Suprapubic skin (tissue), 4 donors: ENCODE measurements around the gene UBR3. TPM values are rescaled to one million over a fixed set of nuclear protein-coding genes. Genes with fewer than 3 reads are reported as not detected.

ENCODE experiments used
- DNase-seq, 2 donors: peaks; one replicate each; pipeline ENCODE4 v3.0.0-alpha.2; 2019; ENCODE audit warnings: low spot score in 2 of 2
- H3K27ac ChIP-seq: fragments of 200-600 bp; sonication (generic); one replicate; pipeline ENCODE4 v1.5.1; 2019
- H3K27me3 ChIP-seq: fragments of 200-600 bp; sonication (generic); one replicate; pipeline ENCODE4 v1.5.1; 2019
- H3K36me3 ChIP-seq: fragments of 200-600 bp; sonication (generic); one replicate; pipeline ENCODE4 v1.5.1; 2019
- H3K4me1 ChIP-seq: fragments of 200-600 bp; sonication (generic); one replicate; pipeline ENCODE4 v1.5.1; 2019
- H3K4me3 ChIP-seq: fragments of 200-600 bp; sonication (generic); one replicate; pipeline ENCODE4 v1.5.1; 2019; ENCODE audit warnings: mild to moderate bottlenecking
- H3K9me3 ChIP-seq: fragments of 200-600 bp; sonication (generic); one replicate; pipeline ENCODE4 v1.5.1; 2019
- CTCF ChIP-seq, 2 donors: fragments of 200-600 bp in 1 of 2; fragments of 450-650 bp in 1 of 2; sonication (generic) in 1 of 2; IDR thresholded peaks; one replicate each; pipeline ENCODE4 v1.5.1; 2016 to 2019; ENCODE audit warnings: antibody characterized with exemption in 2 of 2, mild to moderate bottlenecking in 1 of 2, moderate library complexity in 1 of 2
- EP300 ChIP-seq: sonication (generic); formaldehyde crosslinking; IDR thresholded peaks from one replicate; pipeline ENCODE4 v1.6.1; 2017; ENCODE audit warnings: antibody characterized with exemption
- POLR2A ChIP-seq, 2 donors: fragments of 450-650 bp; IDR thresholded peaks; one replicate each; pipeline ENCODE4 v1.6.1; 2017; ENCODE audit warnings: antibody characterized with exemption in 2 of 2, mild to moderate bottlenecking in 2 of 2, moderate library complexity in 2 of 2
- POLR2AphosphoS5 ChIP-seq, 3 donors: sonication (generic); formaldehyde crosslinking; IDR thresholded peaks; one replicate each; pipeline ENCODE4 v1.6.1; 2017; ENCODE audit warnings: antibody characterized with exemption in 3 of 3
- WGBS: methylation state at CpG from one replicate; pipeline ENCODE4 v1.1.5; 2018; 5-methylcytosine and 5-hydroxymethylcytosine counted together
- total RNA-seq, 4 donors: library from RNA; depleted of rRNA; stranded (reverse); fragments of >200 nt; gene quantifications; one replicate each; pipeline ENCODE4 v1.1.0, GENCODE V29; 2016

UBR3 gene
- total RNA-seq, 4 donors from 2014 or later, result 41.9 to 140 (median 60.4) TPM

- H3K4me1 ChIP-seq, result no peaks in the 10 kb centered on the region
- WGBS, result 98% methylated on average over 9 of the region's 9 CpGs
- H3K9me3 ChIP-seq, result no peaks in the 10 kb centered on the region
- DNase-seq, result no peak
- no peak for TF ChIP-seq EP300
- no peak for TF ChIP-seq CTCF (IDR thresholded peaks at IDR 0.05)
- no peak for TF ChIP-seq POLR2AphosphoS5 (IDR thresholded peaks at IDR 0.05)
- no peak for TF ChIP-seq POLR2A (IDR thresholded peaks at IDR 0.05)
- no peaks in the 10 kb centered on the region for H3K27me3 ChIP-seq
- H3K36me3 ChIP-seq, result peaks cover 17% of the 10 kb centered on the region
- H3K4me3 ChIP-seq, result no peak overlapping the region
- H3K27ac ChIP-seq, result no peak overlapping the region
Measured at GRCh38 chr2:169997140-169997887, 170.1 kb downstream of the UBR3 start.

GRCh38 chr2:169999054-169999453 lies 171.8 kb downstream of the UBR3 start:
- H3K4me1 ChIP-seq, result no peaks in the 10 kb centered on the region
- TF ChIP-seq EP300, result no peak
- no peak for TF ChIP-seq POLR2AphosphoS5 (IDR thresholded peaks at IDR 0.05)
- no peak overlapping the region for H3K4me3 ChIP-seq
- H3K27me3 ChIP-seq, result no peaks in the 10 kb centered on the region
- DNase-seq, result no peak
- H3K9me3 ChIP-seq, result no peaks in the 10 kb centered on the region
- peaks cover 32% of the 10 kb centered on the region for H3K36me3 ChIP-seq
- H3K27ac ChIP-seq, result no peak overlapping the region
- WGBS, result 60% methylated on average over 4 of the region's 4 CpGs

- Histone ChIP-seq H3K27me3 (no peaks in the 10 kb centered on the region), H3K4me1 (no peaks in the 10 kb centered on the region), H3K27ac (no peak overlapping the region), H3K9me3 (no peaks in the 10 kb centered on the region), H3K4me3 (no peak overlapping the region), H3K36me3 (peaks cover 28% of the 10 kb centered on the region)
- TF ChIP-seq POLR2AphosphoS5 (IDR thresholded peaks at IDR 0.05), result no peak
- TF ChIP-seq EP300, result no peak
- TF ChIP-seq CTCF (IDR thresholded peaks at IDR 0.05), result no peak
- no peak for TF ChIP-seq POLR2A (IDR thresholded peaks at IDR 0.05)
- DNase-seq, result no peak
- WGBS, result 92% methylated on average over 1 of the region's 1 CpG
Measured at GRCh38 chr2:170002096-170002495, 174.8 kb downstream of the UBR3 start.

GRCh38 chr2:170005702-170006101 lies 178.4 kb downstream of the UBR3 start:
- Histone ChIP-seq H3K36me3 (peaks cover 30% of the 10 kb centered on the region), H3K9me3 (no peaks in the 10 kb centered on the region), H3K27ac (no peak overlapping the region), H3K4me1 (no peaks in the 10 kb centered on the region), H3K27me3 (no peaks in the 10 kb centered on the region), H3K4me3 (no peak overlapping the region)
- no peak for TF ChIP-seq POLR2AphosphoS5 (IDR thresholded peaks at IDR 0.05)
- TF ChIP-seq EP300, result no peak
- TF ChIP-seq POLR2A (IDR thresholded peaks at IDR 0.05), result no peak
- TF ChIP-seq CTCF (IDR thresholded peaks at IDR 0.05), result no peak
- 71% methylated on average over 1 of the region's 1 CpG for WGBS
- no peak for DNase-seq

GRCh38 chr2:170006587-170007325 lies 179.5 kb downstream of the UBR3 start:
- DNase-seq, result no peak
- Histone ChIP-seq H3K27me3 (no peaks in the 10 kb centered on the region), H3K4me3 (no peak overlapping the region), H3K36me3 (peaks cover 26% of the 10 kb centered on the region), H3K27ac (no peak overlapping the region), H3K9me3 (no peaks in the 10 kb centered on the region), H3K4me1 (no peaks in the 10 kb centered on the region)
- 84% methylated on average over 8 of the region's 8 CpGs for WGBS
- TF ChIP-seq POLR2A (IDR thresholded peaks at IDR 0.05), result no peak
- no peak for TF ChIP-seq EP300
- TF ChIP-seq POLR2AphosphoS5 (IDR thresholded peaks at IDR 0.05), result no peak
- no peak for TF ChIP-seq CTCF (IDR thresholded peaks at IDR 0.05)
